WTC11 (cell line): ENCODE data around the gene RBPJ.

Experiments
- ESRRA ChIP-seq: sonication (generic); formaldehyde crosslinking; IDR thresholded peaks from 2 replicates; pipeline ENCODE4 v1.8.1; 2022; ENCODE audit warnings: mild to moderate bottlenecking, missing genetic modification reagents, borderline replicate concordance
- FOXK1 ChIP-seq: sonication (generic); formaldehyde crosslinking; IDR thresholded peaks from 2 replicates; pipeline ENCODE4 v1.8.0; 2022; ENCODE audit warnings: mild to moderate bottlenecking, moderate library complexity, missing genetic modification reagents
- PRRX2 ChIP-seq: fragments of 250-450 bp; sonication (Bioruptor Pico); IDR thresholded peaks from 2 replicates; pipeline ENCODE4 v1.8.0; 2021; ENCODE audit warnings: mild to moderate bottlenecking
- TEAD4 ChIP-seq: sonication (generic); formaldehyde crosslinking; IDR thresholded peaks from 2 replicates; pipeline ENCODE4 v1.8.0; 2022; ENCODE audit warnings: mild to moderate bottlenecking, missing genetic modification reagents
- ZBTB21 ChIP-seq: sonication (generic); formaldehyde crosslinking; IDR thresholded peaks from 2 replicates; pipeline ENCODE4 v1.8.1; 2023; ENCODE audit warnings: mild to moderate bottlenecking, missing genetic modification reagents, borderline replicate concordance
- ZNF219 ChIP-seq: sonication (generic); formaldehyde crosslinking; IDR thresholded peaks from 2 replicates; pipeline ENCODE4 v1.8.0; 2023; ENCODE audit warnings: missing genetic modification reagents, mild to moderate bottlenecking, borderline replicate concordance
- ZNF232 ChIP-seq: sonication (generic); formaldehyde crosslinking; IDR thresholded peaks from 2 replicates; pipeline ENCODE4 v1.8.0; 2022; ENCODE audit warnings: mild to moderate bottlenecking, missing genetic modification reagents
- TF ChIP-seq, protein P1 (sequence below): sonication (generic); formaldehyde crosslinking; IDR thresholded peaks from 2 replicates; pipeline ENCODE4 v1.8.1; 2023; ENCODE audit warnings: mild to moderate bottlenecking, missing genetic modification reagents, moderate library complexity
- TF ChIP-seq, protein P2 (sequence below): fragments of 200-600 bp; IDR thresholded peaks from 2 replicates; pipeline ENCODE4 v1.8.0; 2022; ENCODE audit warnings: antibody characterized with exemption
- TF ChIP-seq, protein P3 (sequence below): sonication (generic); formaldehyde crosslinking; IDR thresholded peaks from 2 replicates; pipeline ENCODE4 v1.8.0; 2022; ENCODE audit warnings: mild to moderate bottlenecking, missing genetic modification reagents

DNA sequence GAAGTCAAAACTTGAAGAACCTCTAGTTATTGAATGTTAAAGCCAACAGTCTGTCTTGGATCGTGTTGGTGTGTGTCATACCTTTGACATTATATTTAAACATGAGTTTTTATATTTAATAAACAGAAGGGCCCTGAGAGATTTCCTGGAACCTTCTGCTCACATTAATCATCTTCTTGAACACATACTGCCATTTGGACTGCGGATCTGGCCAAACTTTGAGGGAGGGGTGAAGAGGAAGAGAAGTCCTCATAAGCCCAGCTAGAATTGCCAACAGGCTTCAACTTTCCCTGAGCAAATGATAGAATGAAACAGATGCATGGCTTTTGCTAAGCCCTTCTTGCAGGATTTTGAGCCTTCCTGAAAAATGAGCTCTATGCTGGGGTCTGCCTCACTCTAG lies 142.1 kb downstream of the RBPJ start:
- TF ChIP-seq ZNF232 (CRISPR knock-in tag), result no peak
- TF ChIP-seq, protein P1, sequence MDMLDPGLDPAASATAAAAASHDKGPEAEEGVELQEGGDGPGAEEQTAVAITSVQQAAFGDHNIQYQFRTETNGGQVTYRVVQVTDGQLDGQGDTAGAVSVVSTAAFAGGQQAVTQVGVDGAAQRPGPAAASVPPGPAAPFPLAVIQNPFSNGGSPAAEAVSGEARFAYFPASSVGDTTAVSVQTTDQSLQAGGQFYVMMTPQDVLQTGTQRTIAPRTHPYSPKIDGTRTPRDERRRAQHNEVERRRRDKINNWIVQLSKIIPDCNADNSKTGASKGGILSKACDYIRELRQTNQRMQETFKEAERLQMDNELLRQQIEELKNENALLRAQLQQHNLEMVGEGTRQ, result no peak
- TF ChIP-seq ZBTB21, result no peak
- no peak for TF ChIP-seq ESRRA (CRISPR knock-in tag)
- no peak for TF ChIP-seq FOXK1 (CRISPR knock-in tag)
- TF ChIP-seq, protein P2, sequence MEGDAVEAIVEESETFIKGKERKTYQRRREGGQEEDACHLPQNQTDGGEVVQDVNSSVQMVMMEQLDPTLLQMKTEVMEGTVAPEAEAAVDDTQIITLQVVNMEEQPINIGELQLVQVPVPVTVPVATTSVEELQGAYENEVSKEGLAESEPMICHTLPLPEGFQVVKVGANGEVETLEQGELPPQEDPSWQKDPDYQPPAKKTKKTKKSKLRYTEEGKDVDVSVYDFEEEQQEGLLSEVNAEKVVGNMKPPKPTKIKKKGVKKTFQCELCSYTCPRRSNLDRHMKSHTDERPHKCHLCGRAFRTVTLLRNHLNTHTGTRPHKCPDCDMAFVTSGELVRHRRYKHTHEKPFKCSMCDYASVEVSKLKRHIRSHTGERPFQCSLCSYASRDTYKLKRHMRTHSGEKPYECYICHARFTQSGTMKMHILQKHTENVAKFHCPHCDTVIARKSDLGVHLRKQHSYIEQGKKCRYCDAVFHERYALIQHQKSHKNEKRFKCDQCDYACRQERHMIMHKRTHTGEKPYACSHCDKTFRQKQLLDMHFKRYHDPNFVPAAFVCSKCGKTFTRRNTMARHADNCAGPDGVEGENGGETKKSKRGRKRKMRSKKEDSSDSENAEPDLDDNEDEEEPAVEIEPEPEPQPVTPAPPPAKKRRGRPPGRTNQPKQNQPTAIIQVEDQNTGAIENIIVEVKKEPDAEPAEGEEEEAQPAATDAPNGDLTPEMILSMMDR, result no peak
- no peak for TF ChIP-seq PRRX2 (CRISPR knock-in tag)
- no peak for TF ChIP-seq ZNF219 (CRISPR knock-in tag)
- TF ChIP-seq, protein P3, sequence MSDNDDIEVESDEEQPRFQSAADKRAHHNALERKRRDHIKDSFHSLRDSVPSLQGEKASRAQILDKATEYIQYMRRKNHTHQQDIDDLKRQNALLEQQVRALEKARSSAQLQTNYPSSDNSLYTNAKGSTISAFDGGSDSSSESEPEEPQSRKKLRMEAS (CRISPR knock-in tag), result no peak
- TF ChIP-seq TEAD4 (CRISPR knock-in tag), result no peak
